GM06990 (cell line): ENCODE results near the gene LRRC8E.
"Not testable (repeated sequence)": the region's sequence is repeated elsewhere in the genome, so short reads cannot be mapped to it uniquely, and the experiment has no call there.

Experiments used
- DNase-seq: peaks from one replicate; pipeline ENCODE4 v3.0.0-alpha.2; 2011; ENCODE audit not compliant: insufficient read length; ENCODE audit errors: extremely low read depth
- H3K27me3 ChIP-seq: replicated peaks from 2 replicates; pipeline ENCODE4 v1.6.0; 2011; ENCODE audit warnings: low read length; ENCODE audit not compliant: control insufficient read depth, insufficient read depth
- H3K36me3 ChIP-seq: 2 replicates; pipeline ENCODE4 v1.5.1; 2011; ENCODE audit warnings: low read length; ENCODE audit not compliant: control insufficient read depth, insufficient read depth
- H3K4me3 ChIP-seq: replicated peaks from 2 replicates; pipeline ENCODE4 v1.5.1; 2011; ENCODE audit warnings: low read depth, mild to moderate bottlenecking, control low read depth, low read length
- CTCF ChIP-seq: IDR thresholded peaks from 2 replicates; pipeline ENCODE4 v1.5.1; 2011; ENCODE audit warnings: low read length, control low read depth, mild to moderate bottlenecking, inconsistent platforms; ENCODE audit not compliant: insufficient read depth, poor library complexity, severe bottlenecking

LRRC8E gene

DNA sequence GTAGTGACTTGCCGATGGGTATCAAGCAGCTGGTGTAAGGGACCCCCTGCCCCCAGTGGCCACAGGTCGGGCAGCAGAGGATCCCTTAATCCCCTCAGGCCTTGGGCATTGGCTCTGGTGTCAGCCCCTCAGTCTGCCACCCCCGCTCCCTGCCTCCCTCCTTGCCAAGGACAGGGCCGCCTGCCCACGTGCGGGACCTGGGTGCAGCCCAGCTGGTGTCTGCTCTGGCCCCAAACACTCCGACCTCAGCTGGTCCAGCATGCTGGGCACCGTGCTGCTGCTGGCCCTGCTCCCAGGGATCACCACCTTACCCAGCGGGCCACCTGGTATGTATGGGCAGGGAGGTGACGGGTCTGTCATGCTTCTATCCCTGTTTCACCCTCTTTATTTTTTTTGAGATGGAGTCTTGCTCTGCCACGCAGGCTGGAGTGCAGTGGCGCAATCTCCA, 26.3 kb downstream of the LRRC8E start, which contains the start of gene TGFBR3L:
TGFBR3L (plus strand) TSS at position 233 of the 448 bp plus-strand sequence.
- Histone ChIP-seq H3K4me3 (no peak within 1 kb of the TSS), H3K27me3 (no peaks in the 10 kb centered on the region; the same call in none of the 2 replicates), H3K36me3 (peaks cover 7% of the 10 kb centered on the region)
- DNase-seq = peak; percentile 18
- TF ChIP-seq CTCF = no peak

DNA sequence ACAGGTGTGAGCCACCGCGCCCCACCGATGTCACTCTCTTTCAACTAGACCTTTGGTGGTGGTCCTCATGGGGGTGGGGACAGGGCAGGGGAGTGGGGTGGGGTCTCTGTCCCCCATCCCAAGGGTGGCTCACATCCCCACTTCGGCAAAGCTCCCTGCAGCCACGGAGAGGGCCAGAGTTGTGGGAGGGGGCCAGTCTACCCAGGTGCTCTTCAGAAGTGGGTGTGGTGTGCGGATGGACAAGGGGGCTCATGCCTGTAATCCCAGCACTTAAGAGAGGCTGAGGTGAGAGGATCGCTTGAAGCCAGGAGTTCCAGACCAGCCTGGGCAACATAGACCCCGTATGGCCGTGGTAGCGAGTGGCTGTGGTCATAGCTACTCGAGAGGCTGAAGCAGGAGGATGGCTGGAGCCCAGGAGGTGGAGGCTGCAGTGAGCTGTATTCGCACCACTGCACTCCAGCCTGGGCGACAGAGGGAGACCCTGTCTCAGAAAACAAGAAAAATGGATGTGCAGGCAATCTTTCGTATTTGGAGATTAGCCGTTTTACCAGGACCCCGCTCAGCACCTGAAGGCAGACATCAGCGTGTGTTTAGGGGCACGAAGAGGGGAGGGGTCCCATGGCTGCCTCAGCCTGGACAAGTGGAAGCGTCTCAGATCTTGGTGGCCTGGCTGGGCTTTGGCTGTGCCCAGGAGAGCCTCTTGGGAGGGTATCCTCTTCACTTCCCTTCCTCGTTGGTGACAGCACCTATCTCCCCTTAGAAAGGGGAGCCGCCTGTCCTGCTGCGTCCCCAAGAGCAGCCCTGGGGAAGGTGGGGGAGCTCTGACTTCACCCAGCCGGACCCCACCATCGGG, 27.2 kb downstream of the LRRC8E start:
- no peaks in the 10 kb centered on the region; the same call in none of the 2 replicates for H3K27me3 ChIP-seq
- peak overlapping the region; percentile 53 for H3K4me3 ChIP-seq
- no peak for DNase-seq
- TF ChIP-seq CTCF = no peak
- H3K36me3 ChIP-seq = peaks cover 7% of the 10 kb centered on the region

GRCh38 chr19:7916103-7916954, 28.0 kb downstream of the LRRC8E start:
- peak overlapping the region; percentile 53 for H3K4me3 ChIP-seq
- TF ChIP-seq CTCF = peak; percentile 0
- H3K27me3 ChIP-seq = no peaks in the 10 kb centered on the region; the same call in none of the 2 replicates
- peak; percentile 59 for DNase-seq
- H3K36me3 ChIP-seq = peaks cover 5% of the 10 kb centered on the region

GRCh38 chr19:7916955-7917266, 28.6 kb downstream of the LRRC8E start:
- Histone ChIP-seq H3K36me3 (peaks cover 1% of the 10 kb centered on the region), H3K4me3 (peak overlapping the region; percentile 43), H3K27me3 (no peaks in the 10 kb centered on the region; the same call in none of the 2 replicates)
- no peak for DNase-seq
- TF ChIP-seq CTCF = no peak

- peak; percentile 61 for TF ChIP-seq CTCF
- no peaks in the 10 kb centered on the region; the same call in none of the 2 replicates for H3K27me3 ChIP-seq
- DNase-seq = peak; percentile 72
- H3K36me3 ChIP-seq = peaks cover 1% of the 10 kb centered on the region
- H3K4me3 ChIP-seq = peak overlapping the region; percentile 43
Measured at GRCh38 chr19:7917267-7918061, 29.2 kb downstream of the LRRC8E start.

- not testable (repeated sequence) for DNase-seq, H3K4me3 ChIP-seq, H3K27me3 ChIP-seq, H3K36me3 ChIP-seq
Measured at GRCh38 chr19:7918062-7918614, 29.8 kb downstream of the LRRC8E start.
